ENCODE results near the gene STK35.
"Not testable (repeated sequence)": the region's sequence is repeated elsewhere in the genome, so short reads cannot be mapped to it uniquely, and the experiment has no call there.

GRCh38 chr20:2171840-2172239 lies 70.2 kb downstream of the STK35 start:
- TF ChIP-seq CTCF (IDR thresholded peaks at IDR 0.05; ENCODE audit: insufficient read depth, low read length); GABPA (IDR thresholded peaks at IDR 0.05; ENCODE audit: low read depth); REST (IDR thresholded peaks at IDR 0.05; ENCODE audit: insufficient replicate concordance, low read depth): not testable (repeated sequence)

Data from HL-60 (cell line).